HG03196 (cell line): ENCODE data around the gene MCOLN2.
"Not testable (repeated sequence)": the region's sequence is repeated elsewhere in the genome, so short reads cannot be mapped to it uniquely, and the experiment has no call there.

Experiments used
- ATAC-seq: cut with Tn5 transposase; IDR thresholded peaks from one replicate; pipeline ENCODE4 v1.9.1; 2021; ENCODE audit not compliant: unreplicated experiment

MCOLN2 gene

DNA sequence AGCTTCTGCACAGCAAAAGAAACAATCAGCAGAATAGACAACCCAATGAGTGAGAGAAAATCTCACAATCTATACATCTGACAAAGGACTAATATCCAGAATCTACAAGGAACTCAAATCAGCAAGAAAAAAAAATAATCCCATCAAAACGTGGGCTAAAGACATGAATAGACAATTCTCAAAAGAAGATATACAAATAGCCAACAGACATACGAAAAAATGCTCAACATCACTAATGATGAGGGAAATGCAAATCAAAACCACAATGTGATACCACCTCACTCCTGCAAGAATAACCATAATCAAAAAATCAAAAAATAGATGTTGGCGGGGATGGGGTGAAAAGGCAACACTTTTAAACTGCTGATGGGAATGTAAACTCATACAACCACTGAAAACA lies 10.4 kb downstream of the MCOLN2 start:
- not testable (repeated sequence) for ATAC-seq

DNA sequence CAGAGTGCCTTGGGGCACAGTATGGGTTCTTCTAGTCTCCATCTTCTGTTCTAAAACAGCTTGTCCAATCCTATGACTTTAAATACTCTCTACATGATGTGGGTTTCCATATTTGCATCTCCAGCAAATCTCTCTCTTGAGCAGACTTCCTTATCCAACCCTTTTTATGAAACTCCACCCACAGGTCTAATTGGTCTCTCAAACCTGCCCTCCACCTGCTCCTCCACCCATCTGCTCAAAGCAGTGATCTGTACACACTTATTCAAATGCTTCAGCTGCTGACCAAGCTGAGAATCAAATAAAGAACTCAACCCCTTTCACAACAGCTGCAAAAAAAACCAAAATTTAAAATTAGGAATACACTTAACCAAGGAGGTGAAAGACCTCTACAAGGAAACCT lies 11.5 kb downstream of the MCOLN2 start:
- ATAC-seq = no peak

DNA sequence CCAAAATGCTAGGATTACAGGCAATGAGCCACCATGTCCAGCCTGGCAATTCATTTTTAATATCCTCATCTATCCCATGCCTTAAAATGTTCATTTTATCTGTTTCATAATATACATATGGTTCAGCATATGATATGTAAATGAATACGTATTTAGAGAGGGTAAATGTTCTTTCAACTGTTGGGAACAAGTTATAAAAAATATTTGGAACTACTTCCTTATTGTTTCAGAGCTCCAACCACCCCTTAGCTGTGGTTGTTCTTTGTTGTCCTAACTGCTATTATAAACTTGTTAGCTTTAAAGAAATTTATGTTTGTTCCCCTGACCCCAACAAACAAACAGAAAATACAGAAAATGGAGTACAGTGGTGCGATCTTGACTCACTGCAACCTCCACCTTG lies 14.5 kb downstream of the MCOLN2 start:
- no peak for ATAC-seq

DNA sequence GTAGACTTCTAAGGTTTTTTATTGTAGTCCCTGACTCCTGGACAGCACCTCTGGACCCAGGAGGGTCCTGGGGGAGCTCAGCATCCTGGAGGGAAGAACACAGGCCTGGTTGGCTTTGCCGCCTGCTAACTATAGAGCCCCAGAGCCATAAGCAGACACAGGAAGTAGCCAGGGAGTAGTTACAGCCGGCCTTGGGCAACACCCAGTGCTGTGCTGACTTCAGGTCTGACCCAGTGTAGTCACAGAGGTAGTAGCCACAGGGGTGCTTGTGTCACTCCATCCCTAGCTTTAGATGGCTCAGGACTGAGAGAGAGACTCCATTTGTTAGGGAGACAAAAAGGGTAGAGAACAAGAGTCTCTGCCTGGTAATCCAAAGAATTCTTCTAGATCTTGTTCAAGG lies 21.9 kb downstream of the MCOLN2 start:
- ATAC-seq = no peak

DNA sequence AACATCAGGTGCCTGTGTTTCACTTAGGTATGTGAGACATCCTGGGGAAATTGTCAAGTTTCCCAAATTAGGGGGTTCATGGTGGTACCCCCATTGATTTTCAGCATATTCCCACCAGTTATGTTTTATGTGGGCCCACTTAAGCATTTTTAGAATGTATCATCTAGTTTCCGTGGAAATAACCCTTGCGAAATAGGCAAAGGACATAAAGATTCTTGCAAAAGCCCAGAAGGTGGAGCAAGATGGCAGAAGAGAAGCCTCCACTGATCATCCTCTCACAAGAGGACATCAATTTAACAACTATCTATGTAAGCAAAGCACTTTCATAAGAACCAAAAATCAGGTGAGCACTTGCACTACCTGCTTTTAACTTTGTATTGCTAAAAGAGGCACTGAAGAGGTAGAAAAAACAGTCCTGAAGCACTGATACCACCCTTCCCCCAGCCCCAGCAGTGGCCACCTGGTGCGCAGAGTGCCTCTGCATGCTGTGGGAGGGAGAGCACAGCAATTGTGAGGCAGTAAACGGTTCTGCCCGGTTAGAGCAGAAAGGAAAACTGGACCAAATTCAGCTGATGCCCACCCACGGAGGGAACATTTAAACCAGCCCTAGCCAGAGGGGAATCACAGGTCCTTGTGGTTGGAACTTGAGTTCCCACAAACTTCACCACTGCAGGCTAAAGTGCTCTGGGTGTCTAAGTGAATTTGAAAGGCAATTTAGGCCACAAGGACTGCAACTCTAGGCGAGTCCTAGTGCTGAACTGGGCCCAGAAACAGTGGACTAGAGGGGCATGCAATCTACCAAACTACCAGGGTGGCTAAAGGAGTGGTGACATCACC lies 23.2 kb downstream of the MCOLN2 start:
- no peak for ATAC-seq

DNA sequence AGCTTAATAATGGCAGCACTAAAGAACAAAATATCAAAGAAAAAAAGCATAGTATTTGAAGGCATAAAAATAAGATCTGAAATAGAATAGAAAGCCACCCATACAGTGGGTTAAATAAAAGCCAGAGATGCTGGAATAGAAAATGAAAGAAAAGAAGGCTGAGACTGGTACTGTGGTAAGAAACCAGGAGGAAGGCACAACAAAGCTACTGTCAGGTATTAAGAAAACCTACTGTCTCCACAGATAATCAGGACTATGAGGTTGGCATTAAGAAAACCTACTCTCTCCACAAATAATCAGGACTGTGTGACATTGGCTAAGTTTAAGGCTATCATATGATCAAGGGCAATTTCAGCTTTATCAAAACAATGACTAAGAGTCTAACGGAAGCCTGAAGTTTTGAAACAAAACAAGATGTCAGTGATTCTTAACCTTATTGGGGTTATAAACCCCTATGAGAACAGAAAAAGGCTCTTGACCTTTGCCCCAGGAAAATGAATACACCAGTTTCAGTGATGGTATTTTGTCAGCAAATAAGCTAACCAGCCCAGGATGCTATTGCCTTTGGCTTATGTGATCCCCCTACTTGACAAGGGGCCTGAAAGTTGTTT lies 24.4 kb downstream of the MCOLN2 start:
- ATAC-seq = peak; percentile 35

DNA sequence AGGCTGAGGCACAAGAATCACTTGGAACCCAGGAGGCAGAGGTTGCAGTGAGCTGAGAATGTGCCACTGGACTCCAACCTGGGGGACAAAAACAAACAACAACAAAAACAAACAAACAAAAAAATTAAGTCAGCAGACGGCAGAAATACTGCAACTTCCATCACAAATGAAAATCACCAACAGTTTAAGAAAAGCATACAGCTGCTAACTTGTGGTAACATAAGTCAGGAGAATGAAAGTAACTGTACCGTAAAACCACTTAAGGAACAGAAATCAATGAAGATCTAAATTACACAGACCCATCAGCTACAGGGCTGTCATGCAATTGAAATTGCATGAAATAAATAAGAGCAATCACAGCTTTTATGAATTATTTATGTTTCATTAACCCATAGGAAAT lies 25.0 kb downstream of the MCOLN2 start:
- peak; percentile 25 for ATAC-seq

DNA sequence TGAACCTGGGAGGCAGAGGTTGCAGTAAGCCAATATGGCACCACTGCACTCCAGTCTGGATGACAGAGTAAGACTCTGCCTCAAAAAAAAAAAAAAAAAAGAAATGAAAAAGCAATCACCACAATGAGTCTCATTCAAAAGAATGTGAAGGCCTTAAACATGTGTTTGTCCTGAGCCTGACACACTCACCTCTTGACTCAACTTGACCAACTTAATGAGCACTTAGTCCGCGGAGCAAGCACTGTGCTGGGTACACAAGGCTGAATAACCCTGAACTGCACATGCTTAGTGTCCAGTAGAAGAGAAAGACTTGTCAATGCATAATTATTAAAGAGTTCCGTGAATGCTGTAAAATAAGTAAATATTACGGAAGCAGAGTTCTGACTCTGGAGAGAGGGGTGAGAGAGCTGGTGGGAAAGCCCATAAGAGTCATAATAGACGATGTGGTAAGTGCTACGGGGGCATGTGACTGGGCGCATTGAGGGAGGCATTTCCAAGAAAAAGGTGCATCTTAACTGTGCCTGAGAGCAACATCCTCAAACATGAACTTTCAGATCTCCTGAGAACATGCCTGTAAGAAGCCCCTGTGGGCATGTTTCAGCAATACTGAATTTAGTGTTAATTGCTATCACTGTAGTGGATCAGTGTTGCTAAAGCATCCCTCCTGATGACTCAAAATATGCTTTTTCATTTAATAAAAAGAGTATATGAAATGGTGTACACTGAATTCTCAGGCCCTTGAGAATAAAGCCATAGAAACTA lies 27.2 kb downstream of the MCOLN2 start:
- peak; percentile 53 for ATAC-seq

DNA sequence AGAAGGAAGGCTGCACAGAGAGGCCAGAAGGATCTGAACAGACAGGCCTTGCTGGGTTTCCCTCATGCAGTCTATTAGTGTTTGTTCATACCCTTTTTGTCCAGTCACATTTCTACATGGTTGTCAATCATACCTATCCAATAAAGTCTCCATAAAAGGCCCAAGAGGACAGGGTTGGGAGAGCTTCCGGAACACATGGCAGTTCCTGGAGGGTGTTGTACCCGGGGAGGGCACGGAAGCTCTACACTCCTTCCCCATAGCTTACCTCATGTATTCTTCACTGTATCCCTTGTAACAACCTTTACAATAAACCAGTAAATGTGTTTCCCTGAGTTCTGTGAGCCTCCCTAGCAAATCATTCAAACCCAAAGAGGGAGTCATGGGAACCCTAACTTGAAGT lies 28.0 kb downstream of the MCOLN2 start:
- no peak for ATAC-seq

DNA sequence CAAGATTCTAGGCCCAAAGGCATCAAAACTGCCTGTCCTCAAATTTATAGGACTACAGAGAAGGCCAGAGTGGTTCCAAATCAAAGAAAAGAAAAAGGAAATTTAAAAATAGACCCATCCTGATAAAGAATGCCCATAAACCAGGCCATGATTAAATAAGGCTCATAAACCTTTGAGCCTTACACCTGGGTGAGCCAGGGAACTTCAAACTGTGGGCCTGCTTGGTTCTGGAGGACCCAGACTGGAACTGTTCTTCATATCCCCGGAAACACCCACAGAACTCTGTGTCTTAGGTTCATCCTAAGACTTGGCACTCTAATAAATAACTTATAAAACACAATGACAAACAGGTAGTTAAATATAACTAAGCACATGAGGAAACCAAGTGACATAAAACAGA lies 28.8 kb downstream of the MCOLN2 start:
- no peak for ATAC-seq

DNA sequence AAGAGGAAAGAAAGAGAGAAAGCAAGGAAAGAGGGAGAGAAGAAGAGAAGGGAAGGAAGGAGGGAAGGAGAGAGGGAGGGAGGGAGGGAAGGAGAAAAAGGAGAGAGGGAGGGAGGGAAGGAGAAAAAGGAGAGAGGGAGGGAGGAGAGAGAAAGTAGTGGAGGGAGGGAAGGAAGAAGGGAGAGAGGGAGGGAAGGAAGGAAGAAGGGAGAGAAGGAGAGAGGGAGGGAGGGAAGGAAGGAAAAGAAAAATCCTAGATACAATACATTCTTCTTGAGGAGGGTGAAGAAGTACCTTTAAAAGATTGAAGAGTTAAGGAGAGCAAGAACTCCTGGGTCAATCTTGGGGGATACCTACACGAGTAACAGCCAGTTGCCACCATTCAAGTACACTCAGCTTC lies 29.2 kb downstream of the MCOLN2 start:
- ATAC-seq = no peak

DNA sequence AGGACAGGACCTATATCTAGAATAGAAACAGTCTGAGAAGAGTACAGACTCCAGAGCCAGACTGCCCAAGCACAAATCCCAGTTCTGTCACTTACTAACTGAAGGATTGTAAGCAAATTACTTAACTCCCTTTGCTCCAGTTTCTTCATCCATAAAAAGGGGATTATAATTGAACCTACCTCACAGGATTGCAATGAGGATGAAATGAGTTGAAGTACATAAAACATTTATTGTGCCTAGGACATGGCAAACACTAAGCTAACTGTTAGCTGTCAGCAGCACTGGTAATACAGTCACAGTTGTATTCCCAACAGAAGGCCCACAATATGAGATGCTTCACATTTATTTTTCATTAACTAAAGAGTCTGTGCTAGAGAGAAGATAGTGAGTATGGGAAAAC lies 33.9 kb downstream of the MCOLN2 start:
- no peak for ATAC-seq

DNA sequence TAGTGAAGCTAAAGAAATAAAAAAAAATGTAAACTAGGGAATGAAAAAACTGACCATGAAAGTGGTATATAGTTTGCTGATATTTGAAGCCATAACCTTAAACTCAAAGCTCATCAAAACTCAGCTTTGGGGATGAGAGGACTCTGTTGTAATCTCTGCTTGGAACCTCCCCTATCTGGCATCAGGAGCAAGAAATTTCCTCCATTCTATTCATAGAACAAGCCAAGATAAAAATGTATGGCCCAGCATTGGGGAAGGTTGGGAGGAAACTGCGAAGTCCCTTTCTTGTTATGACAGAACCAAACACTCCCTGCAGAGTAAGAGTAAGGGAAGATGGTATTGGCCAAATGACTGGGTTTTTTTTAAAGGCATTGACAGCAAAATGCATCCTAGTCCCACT lies 35.6 kb downstream of the MCOLN2 start:
- no peak for ATAC-seq

DNA sequence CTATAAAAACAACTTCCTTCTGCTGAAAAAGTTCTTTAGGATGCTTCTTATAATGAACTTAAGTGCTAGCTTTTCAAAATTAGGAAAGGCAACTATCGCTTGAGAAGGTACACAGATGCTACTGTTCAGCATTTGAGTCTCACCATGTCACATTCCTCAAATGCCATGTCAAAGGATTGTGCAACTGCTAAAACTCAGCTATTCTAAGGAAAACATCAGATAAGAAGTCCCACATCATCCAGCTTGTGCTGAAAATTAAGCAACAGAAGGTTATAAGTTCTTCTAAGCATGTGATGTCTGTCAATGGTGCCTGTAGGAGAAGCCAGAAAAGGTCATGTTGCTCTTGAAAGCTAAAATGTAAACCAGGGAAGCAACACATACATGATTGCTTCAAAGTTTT lies 36.5 kb downstream of the MCOLN2 start:
- no peak for ATAC-seq

DNA sequence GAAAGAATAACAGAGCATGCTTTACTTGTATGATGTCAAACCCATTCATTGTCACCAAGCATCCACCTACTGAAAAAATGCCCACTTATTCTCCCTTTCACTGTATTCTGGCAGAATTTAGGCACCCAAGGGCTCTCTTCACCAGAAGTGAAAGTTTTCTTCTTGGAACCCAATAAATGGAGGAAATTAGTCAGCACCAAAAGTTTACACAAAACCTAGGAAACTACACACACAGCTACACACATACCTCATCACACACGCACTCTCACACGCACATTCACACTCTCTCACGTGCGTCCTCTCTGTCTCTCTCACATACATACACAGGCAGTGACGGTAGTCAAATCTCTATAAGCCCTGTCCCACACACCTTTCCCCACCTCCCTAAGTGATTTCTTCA lies 37.6 kb downstream of the MCOLN2 start:
- peak; percentile 76 for ATAC-seq

DNA sequence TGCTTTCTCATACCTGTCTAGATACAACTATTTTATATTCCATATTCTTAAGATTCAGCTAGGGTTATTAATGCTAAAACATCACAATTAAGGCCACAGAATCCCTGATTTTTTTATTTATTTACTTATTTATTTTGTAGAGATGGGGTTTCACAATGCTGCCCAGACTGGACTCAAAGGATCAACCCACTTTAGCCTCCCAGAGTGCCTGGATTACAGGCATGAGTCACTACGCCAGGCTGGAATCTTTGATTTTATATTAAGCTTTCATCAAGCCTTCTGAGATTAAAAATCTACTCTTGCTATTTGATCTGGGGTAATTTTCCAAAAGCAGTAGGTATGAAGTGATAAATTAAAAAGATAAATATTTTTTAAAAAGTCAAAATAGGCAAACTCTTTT lies 38.9 kb downstream of the MCOLN2 start:
- ATAC-seq = no peak

DNA sequence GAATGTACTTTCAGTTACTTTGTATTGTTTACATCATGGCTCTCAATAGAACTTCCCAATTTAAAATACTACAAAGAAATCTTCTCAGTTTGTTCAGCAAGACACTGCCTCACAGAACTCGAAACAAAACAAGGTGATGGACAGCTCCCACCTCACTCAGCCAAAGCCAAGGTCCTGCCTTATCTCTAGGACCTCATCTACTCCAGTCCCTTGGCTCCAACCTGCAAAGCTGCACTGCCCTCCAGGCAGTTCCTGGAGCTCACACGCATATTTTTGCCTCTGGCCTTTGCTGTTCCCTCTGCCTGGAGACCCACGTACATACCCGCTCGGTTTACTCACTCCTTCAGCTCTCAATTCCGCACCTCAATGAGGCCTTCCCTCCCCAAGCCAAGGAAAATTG lies 40.3 kb downstream of the MCOLN2 start:
- no peak for ATAC-seq

DNA sequence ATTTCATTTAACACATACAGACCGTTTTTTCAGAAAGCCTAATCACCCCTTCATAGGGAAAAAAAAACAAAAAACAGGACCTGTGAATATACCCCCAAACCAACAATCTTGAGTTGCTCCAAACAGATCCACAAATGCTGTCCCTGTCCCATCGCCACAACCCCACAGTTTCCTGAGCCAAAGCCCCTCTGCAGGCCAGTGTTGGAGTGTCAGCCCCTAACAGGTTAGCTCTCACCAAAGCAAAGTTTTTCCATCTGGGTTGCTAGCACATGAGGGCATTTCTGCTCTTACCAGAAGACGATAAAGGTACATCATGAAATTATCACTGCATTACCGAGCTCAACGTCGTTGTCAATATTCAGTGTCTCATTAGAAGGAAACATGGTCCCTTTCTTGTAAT lies 40.8 kb downstream of the MCOLN2 start:
- ATAC-seq = no peak

DNA sequence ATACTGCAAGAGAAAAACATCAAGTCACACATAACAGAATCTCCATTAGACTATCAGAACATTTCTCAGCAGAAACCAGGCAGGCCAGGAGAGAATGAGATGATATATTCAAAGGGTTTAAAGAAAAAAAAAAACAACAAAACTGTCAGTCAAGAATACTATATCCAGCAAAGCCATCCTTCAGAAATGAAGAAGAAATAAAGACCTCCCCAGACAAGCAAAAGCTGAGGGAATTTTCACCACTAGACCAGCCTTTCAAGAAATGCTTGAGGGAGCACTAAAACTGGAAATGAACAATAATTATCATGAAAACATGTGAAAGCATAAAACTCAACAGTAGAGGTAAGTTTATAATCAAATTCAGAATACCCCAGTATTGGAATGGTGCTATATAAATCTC lies 47.2 kb downstream of the MCOLN2 start:
- ATAC-seq = no peak

DNA sequence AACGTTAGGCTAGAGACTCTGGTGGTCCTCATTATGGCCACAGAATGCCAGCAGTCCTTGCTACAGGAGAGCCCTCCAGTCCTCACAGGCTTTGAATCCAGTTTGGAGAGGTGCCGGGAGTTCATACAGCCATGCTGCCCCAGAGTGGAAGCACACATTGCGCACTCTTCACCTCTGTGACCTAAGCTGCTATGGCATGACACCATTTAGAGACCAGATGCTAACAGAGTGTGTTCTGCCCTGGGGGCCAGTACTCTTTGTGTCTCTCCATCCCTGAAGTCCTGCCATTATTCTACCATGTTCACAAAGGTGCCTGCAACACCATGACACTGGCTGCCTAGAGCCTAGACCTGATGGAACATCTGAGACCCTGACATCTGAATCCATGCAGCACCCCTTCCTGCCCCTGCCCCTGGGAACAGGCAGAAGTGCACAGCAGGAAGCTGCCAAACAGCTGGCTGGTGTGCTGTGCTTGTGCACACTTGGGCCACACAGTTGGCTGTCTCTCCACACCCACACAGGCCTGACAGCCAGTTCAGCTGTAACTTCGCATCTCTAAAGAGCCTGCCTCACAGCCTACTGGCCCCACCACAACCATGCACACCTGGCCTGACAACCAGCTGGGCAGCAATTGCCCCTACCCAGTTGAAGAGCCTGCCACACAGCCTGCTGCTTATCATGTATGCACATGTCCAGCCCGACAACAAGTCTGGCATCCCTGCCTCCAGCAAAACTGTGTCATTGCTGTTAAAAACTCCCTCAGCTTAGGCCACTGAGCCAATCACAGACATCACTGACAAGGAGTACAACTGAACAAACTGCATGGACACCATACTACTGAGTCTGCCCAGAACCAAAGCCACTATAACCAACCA lies 49.1 kb downstream of the MCOLN2 start:
- ATAC-seq = no peak

DNA sequence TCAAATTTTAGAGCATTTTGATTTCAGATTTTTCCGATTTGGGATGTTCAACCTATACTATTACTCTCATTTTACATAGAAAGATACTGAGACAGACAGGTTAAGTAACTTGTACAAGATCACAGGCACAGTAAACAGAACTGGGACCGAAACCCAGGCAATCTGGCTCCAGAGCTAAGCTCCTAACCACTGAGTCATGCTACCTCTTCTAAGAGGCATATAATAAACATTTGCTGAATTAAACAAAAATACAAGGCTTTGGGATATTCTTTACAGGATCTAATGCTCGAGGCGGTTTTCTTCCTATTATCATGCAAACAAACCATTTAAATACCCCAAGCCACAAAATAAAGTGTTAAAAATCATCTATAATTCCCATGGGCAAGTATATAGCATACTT lies 50.3 kb downstream of the MCOLN2 start:
- ATAC-seq = no peak
